HG03280 (cell line): ENCODE results near the gene RNF141.

Experiments used
- ATAC-seq: cut with Tn5 transposase; IDR thresholded peaks from one replicate; pipeline ENCODE4 v1.9.1; 2021; ENCODE audit warnings: mild to moderate bottlenecking, moderate library complexity; ENCODE audit not compliant: unreplicated experiment

Gene RNF141

GRCh38 chr11:10540915-10541560, at the start of gene RNF141:
RNF141 (minus strand) TSS chr11:10541187; CDS start chr11:10534158, 7,029 bp downstream.
- ATAC-seq: peak; percentile 98

GRCh38 chr11:10590218-10590915, 49.4 kb upstream of the RNF141 start:
- no peak for ATAC-seq

- no peak for ATAC-seq
Observed at GRCh38 chr11:10588904-10589303, 47.9 kb upstream of the RNF141 start.

GRCh38 chr11:10587995-10588394, 47.0 kb upstream of the RNF141 start:
- no peak for ATAC-seq

GRCh38 chr11:10587388-10587787, 46.4 kb upstream of the RNF141 start:
- no peak for ATAC-seq

- no peak for ATAC-seq
Observed at GRCh38 chr11:10584071-10584501, 43.1 kb upstream of the RNF141 start.

GRCh38 chr11:10581481-10582019, 40.6 kb upstream of the RNF141 start:
- ATAC-seq: no peak

GRCh38 chr11:10580623-10581022, 39.6 kb upstream of the RNF141 start:
- no peak for ATAC-seq

- ATAC-seq: no peak
Observed at GRCh38 chr11:10579700-10580099, 38.7 kb upstream of the RNF141 start.

- ATAC-seq: no peak
Observed at GRCh38 chr11:10576035-10576398, 35.0 kb upstream of the RNF141 start.

GRCh38 chr11:10575346-10576034, 34.5 kb upstream of the RNF141 start:
- no peak for ATAC-seq

- ATAC-seq: no peak
Observed at GRCh38 chr11:10573556-10573955, 32.6 kb upstream of the RNF141 start.

GRCh38 chr11:10573028-10573427, 32.0 kb upstream of the RNF141 start:
- no peak for ATAC-seq

GRCh38 chr11:10572533-10572932, 31.5 kb upstream of the RNF141 start:
- no peak for ATAC-seq

- no peak for ATAC-seq
Observed at GRCh38 chr11:10568486-10568941, 27.5 kb upstream of the RNF141 start, which contains the start of gene LYVE1. LYVE1 (minus strand) TSS chr11:10568665; CDS start chr11:10568532, 133 bp downstream.

- no peak for ATAC-seq
Observed at GRCh38 chr11:10567446-10567845, 26.5 kb upstream of the RNF141 start.

- ATAC-seq: no peak
Observed at GRCh38 chr11:10566257-10566957, 25.4 kb upstream of the RNF141 start.

GRCh38 chr11:10565493-10565892, 24.5 kb upstream of the RNF141 start:
- no peak for ATAC-seq

- no peak for ATAC-seq
Observed at GRCh38 chr11:10564696-10565318, 23.8 kb upstream of the RNF141 start.

- ATAC-seq: no peak
Observed at GRCh38 chr11:10564030-10564429, 23.0 kb upstream of the RNF141 start.
